HG03095 (cell line): ENCODE measurements around the gene DGCR6.
"Not testable (repeated sequence)": the region's sequence is repeated elsewhere in the genome, so short reads cannot be mapped to it uniquely, and the experiment has no call there.

ENCODE experiments used
- ATAC-seq: cut with Tn5 transposase; IDR thresholded peaks from one replicate; pipeline ENCODE4 v1.9.1; 2021; ENCODE audit warnings: moderate library complexity; ENCODE audit not compliant: unreplicated experiment

Gene DGCR6

DNA sequence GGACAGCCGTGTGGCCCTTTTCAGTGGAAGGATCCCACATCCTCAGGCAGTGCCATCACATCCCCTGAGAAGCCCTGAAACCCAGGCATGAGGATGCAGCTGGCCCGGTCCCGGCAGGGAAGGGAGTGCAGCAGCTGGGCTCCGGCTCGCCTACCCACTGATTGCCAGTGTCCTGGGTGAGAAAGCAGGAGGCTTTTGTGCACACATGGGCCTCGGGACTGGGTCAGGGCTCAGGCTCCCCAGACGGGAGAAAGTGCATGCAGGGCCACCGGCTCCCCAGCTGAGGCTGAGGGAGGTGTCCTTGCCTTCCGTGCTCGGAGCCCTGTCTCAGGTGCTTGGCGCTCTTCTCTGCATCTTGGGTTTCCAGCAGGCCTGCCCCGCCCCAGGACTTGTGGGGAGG lies 53.6 kb downstream of the DGCR6 start:
- ATAC-seq: not testable (repeated sequence)

DNA sequence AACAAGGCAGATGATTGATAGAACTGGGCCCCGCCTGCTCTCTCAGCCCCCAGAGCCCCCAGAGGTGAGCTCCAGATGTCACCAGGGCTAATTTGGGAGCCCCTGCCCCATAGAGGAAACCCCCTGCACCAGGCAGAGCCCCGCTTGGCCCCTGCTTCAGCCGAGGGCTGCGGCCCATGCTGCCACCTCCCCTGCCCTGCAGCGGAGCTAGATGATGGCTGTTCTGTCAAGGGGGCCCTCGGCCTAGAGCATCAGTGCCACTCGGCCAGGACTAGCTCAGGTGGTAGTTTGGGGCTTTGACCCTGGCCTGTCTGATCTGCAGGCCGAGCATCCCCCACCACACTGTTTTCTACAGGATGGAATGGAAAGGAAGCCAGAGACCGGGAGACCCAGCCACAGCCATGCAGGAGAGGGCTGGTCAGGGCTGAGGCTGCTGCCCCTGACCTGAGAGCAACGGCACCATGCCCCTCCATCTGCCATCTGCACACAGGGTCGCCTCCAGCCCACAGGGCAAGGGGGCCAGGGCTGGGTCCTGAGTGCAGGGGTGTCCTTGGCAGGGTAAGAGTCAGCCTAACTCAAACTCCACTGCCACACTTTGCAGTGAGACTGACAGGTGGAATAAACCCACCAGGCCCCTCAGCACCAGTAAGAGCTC lies 54.2 kb downstream of the DGCR6 start:
- ATAC-seq: not testable (repeated sequence)

DNA sequence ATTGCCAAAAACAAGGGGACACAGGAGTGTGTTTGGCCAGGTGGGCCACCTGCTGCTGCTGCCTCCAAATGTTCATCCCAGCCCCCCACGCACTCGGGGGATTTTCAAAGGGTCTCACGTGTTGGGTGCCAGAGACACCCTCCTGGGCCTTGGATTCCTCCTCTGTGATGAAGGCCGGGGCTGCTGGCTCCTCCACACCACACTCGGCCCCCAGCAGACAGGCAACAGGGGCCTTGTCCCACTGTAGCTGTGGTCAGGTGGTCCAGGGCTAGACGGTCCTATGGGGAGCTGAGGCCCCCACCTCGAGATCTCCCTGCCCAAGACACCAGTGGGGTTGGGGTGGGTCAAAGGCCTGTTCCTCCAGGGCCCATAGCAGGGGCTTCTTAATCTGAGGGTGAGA lies 55.1 kb downstream of the DGCR6 start:
- not testable (repeated sequence) for ATAC-seq
